DMS153 treated with DMSO at 0.1 percent for 48 hours (cell line): ENCODE results near the gene PNPLA5.
A peak's percentile ranks its signal among the peaks of the same experiment; 100 is the strongest.
"Not testable (repeated sequence)": the region's sequence is repeated elsewhere in the genome, so short reads cannot be mapped to it uniquely, and the experiment has no call there.

Source experiments
- DNase-seq: peaks from one replicate; lab custom pipeline; 2025; ENCODE audit not compliant: unreplicated experiment; lab: John Stamatoyannopoulos, UW

Gene PNPLA5

GRCh38 chr22:43903033-43903432, 11.2 kb upstream of the PNPLA5 start:
- DNase-seq: not testable (repeated sequence)

- DNase-seq: no peak
Observed at GRCh38 chr22:43901976-43902643, 10.3 kb upstream of the PNPLA5 start.

GRCh38 chr22:43900206-43900605, 8.4 kb upstream of the PNPLA5 start:
- DNase-seq: no peak

GRCh38 chr22:43897751-43898261, 6.0 kb upstream of the PNPLA5 start:
- no peak for DNase-seq

- no peak for DNase-seq
Observed at GRCh38 chr22:43895986-43896645, 4.3 kb upstream of the PNPLA5 start.

GRCh38 chr22:43894122-43894521, 2.3 kb upstream of the PNPLA5 start:
- DNase-seq: no peak

DNA sequence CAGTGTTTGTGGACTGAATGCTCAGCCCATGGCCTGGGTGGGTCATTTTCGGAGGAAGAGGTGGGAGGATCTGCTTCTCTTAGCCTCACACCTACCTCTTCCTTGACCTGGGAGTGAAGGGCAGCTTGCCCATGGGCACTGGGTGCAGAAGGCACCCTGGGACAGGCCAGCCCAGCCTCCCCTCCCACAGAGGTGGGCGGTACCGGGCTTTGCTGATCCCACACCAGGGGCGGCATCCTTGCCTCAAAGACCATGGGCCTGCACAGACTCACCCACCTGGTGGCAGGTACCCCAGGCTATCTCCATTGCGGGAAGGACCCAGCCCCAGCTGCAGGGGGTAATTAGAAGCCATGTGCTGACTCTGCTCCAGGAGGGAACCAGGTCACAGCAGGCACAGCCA, 1.5 kb upstream of the PNPLA5 start:
- DNase-seq: no peak

- no peak for DNase-seq
Observed at GRCh38 chr22:43892183-43892894, 526 bp upstream of the PNPLA5 start.

GRCh38 chr22:43890901-43891331, 897 bp downstream of the PNPLA5 start:
- no peak for DNase-seq

DNA sequence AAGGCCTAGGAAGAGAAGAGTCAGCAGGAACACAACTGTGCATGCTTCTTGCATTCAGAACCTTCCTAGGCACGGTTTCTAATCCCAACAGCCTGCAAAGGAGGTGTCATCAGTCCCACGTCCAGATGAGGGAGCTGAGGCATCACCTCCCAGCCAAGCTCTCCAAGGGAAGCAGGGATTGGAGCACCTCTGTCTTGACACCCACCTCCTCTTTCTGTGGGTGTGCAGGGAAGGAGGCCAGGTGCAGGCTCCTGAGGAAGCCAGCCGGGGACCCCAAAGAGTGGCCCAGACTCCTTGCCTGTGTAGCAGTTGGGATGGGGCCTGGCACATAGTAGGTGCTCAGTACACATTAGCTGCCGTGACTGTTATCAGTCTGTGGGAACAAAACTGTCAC, 2.0 kb downstream of the PNPLA5 start:
- DNase-seq: no peak

- DNase-seq: no peak
Observed at GRCh38 chr22:43889201-43889859, 2.5 kb downstream of the PNPLA5 start.

- no peak for DNase-seq
Observed at GRCh38 chr22:43888740-43889139, 3.1 kb downstream of the PNPLA5 start.

GRCh38 chr22:43887391-43887790, 4.4 kb downstream of the PNPLA5 start:
- no peak for DNase-seq

DNA sequence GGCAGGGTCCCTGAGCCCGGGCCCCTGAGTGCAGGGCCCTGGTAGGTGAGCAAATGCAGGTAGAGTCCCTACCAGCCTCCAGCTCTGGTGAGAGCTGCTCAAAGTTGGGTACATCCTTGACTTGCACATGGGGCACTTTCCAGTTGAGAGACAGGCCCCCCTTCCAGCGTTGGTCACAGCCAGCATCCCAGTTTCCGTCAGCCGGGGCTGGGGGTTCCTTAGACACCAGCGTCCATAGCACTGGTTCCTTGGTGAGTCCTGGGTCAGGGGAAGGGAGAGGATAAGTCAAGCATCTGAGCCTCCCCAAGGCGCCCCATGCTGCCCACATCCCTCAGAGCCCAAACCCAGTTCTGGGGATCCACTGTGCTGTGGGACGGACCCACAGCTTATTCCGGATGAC, 5.6 kb downstream of the PNPLA5 start:
- DNase-seq: no peak

DNA sequence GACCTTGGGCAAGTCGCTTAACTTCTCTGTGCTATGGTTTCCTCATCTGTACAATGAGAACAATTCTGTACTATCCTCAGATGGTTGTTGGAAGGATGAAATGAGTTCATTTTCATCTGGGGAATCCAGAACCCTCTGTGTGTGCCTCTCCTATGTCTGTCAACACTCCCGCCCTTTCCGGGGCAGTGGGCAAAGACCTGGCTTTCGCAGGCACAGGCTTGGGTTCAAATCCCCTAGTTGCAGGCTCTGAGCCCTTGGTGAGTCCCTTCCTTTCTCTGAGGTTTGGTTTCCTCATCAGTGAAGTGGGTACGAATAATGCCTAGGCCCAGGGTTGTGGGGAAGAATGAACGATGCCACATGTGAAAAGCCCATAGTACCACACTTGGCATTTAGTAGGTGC, 6.0 kb downstream of the PNPLA5 start:
- no peak for DNase-seq

DNA sequence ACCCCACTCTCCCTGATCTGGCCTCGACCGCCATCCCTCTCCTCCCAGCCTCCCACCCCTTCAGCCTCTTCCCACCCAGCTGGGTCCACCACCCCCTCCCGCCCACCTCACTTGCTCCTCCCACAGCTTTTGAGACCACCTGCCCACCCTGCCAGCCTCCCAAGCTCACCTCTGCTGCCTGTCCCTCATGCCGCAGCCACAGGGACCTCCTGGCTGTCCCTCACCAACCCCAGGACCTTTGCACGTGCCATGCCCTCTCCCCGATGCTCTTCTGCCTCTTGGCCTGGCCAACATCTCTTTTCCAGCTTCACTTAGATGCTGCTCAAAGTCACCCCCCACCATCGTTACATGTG, 6.5 kb downstream of the PNPLA5 start:
- no peak for DNase-seq

DNA sequence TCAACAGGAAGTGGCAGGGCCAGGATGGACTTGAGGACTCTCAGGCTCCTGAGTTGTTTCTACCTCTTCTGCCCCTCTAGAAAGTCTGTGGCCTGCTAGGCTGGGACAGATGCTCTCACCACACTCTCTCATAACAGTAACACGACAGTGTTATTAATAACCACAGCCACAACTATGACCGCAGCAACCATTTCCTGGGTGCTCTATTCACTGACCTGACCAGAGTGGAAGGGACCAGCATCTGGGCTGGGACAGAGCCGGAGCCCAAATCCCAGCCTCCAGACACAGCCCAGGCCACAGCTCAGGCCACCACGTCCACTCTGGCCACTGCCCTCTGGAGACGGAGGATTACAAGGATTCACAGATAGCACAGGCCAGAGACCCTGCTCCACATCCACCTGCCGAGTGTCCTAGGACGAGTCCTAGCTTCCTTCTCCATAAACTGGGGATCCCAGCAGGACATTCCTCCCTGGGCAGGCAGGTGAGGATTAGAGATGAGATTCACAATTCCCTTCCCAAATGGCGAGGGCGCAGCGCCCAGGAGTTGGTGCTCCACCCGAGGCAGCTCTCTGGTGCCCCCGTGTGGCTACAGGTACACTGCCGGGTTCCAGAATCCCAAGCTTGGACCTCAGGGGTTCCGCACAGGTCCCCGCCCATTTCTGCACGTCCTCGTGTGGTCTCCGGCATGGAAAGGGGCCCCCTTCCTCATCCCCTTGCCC, 7.1 kb downstream of the PNPLA5 start:
- no peak for DNase-seq

DNA sequence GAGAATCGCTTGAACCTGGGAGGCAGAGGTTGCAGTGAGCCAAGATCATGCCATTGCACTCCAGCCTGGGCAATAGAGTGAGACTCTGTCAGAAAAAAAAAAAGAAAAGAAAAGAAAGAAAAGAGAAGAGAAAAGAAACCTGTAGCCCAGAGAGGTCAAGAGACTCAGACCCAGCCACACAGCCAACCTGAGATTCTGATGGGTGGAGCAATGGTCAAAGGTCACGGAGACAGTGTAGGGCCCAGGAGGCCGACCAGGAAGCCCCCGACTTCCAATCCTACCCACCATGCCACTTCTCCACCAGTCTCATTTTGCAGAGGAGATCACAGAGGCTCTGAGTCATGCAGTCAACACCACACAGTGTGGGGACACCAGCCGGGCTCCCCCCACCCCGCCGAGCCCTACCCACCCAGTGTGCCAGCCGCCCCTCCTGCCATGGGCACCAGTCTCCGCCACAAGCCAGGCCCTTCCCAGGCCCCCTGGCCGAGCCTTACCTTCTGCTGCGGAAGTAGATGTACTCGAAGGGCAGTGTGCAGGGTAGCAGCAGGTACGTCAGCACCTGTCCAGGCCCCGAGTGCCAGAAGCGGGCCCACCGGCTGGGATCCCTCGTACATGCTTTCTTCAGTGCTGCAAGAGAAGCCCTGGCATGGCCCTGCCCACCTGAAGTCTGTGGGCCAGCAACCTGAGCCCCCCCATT, 7.9 kb downstream of the PNPLA5 start:
- DNase-seq: no peak

- DNase-seq: peak; percentile 77
Observed at GRCh38 chr22:43883012-43883661, 8.7 kb downstream of the PNPLA5 start.
